Measurements from ENCODE around the gene CDH4.

Gene CDH4

DNA sequence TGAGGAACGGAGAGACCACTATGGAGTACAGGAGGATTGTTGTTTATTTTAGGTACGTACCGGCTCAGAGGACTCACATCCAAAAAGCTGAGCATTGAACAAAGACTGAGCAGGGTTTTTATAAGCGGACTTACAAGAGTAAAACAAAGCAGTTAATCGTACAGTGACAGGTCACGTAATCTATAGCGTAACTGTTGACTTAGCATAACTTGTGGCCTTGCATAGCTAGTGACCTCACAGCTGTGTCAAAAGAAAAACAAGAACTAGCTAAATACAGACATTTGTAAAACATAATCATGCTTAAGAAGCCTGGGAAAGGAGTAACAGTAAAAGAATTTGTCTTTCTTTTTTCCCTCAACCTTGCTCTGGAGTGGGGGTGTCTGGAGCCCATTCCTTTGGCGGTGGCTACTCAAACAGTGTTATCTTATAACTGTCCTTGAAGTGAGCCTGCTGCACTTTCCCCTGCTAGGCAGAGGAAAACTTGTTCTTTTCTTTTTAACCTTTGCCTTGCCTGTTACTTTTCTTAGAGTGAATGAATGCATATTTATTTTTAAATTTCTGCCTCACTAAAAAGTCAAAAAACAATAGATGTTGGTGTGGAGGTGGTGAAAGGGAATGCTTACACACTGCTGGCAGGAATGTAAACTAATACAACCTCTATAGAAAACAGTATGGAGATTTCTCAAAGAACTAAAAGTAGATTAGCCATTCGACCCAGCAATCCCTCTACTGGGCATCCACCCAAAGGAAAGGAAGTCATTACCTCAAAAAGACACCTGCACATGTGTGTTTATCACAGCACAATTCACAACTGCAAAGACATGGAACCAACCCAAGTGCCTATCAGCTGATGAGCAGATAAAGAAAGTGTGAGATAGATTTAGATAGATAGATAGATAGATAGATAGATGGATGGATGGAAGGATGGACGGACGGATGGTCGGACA lies 704.6 kb downstream of the CDH4 start:
- Histone ChIP-seq H4K8ac (ENCODE audit: low read depth, low read length) (no peak overlapping the region), H3K27me3 (ENCODE audit: insufficient read depth, low read length) (no peaks in the 10 kb centered on the region), H3K9me3 (ENCODE audit: insufficient read depth, low read depth, low read length) (peaks cover 3% of the 10 kb centered on the region), H4K12ac (ENCODE audit: low read depth, low read length) (no peak overlapping the region), H3K79me1 (ENCODE audit: low read length) (no peaks in the 10 kb centered on the region), H2BK5ac (ENCODE audit: low read depth, low read length, poor library complexity) (no peak overlapping the region), H3K36me3 (ENCODE audit: control insufficient read depth in 1 of 2, insufficient read depth in 2 of 2, low read length in 2 of 2) (no peaks in the 10 kb centered on the region), H2BK12ac (ENCODE audit: low read length) (no peak overlapping the region), H3K4me2 (ENCODE audit: low read length) (no peak overlapping the region), H3K4me3 (ENCODE audit: low read depth, low read length) (no peak overlapping the region), H4K91ac (ENCODE audit: low read depth, low read length) (no peak overlapping the region), H3K4me1 (ENCODE audit: control insufficient read depth in 1 of 2, insufficient read depth in 2 of 2, low read length in 2 of 2) (no peaks in the 10 kb centered on the region), H3K18ac (ENCODE audit: low read length) (no peak overlapping the region), H3K23ac (ENCODE audit: low read length) (no peak overlapping the region), H3K27ac (ENCODE audit: low read depth, low read length) (no peak overlapping the region), H3K4ac (ENCODE audit: low read depth, low read length) (no peak overlapping the region), H3K14ac (ENCODE audit: low read length) (no peak overlapping the region), H2AFZ (ENCODE audit: insufficient read depth, low read length, poor library complexity) (no peak overlapping the region), H3K9ac (ENCODE audit: low read length) (no peak overlapping the region), H3K79me2 (ENCODE audit: control insufficient read depth, insufficient read depth, low read length, poor library complexity) (no peaks in the 10 kb centered on the region), H2AK5ac (ENCODE audit: low read length) (no peak overlapping the region), H2BK120ac (ENCODE audit: insufficient read depth, low read length, poor library complexity) (no peak overlapping the region)
- DNase-seq, result no peak
- WGBS (ENCODE audit: extremely low coverage, insufficient coverage, insufficient read length), result no CpG with 5 or more reads among the region's 12 CpGs

DNA sequence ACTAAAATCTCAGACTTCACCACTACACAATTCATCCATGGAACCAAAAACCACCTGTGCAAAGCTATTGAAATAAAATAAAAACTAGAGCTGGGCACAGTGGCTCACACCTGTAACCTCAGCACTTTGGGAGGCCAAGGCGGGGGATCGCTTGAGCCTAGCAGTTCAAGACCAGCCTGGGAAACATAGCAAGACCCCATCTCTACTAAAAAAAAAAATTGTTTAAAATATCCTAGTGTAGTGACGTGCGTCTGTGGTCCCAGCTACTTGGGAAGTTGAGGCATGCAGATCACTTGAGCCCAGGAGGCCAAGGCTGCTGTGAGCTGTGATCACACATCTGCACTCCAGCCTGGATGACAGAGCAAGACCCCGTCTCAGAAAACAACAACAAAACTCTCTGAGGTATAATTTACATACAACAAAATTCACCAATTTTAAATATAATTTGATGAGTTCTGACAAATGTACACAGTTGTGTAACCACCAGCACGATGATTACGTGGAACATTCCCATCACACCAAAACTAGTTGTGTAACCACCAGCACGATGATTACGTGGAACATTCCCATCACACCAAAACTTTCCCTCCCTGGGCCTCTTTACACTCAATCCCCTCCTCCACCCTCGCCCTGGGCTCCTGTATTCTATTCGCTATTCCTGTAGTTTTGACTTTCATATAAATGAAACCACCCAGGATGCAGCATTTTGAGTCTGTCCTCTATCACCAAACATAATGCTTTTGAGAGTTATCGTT lies 706.1 kb downstream of the CDH4 start:
- Histone ChIP-seq H4K91ac (ENCODE audit: low read depth, low read length) (no peak overlapping the region), H2BK120ac (ENCODE audit: insufficient read depth, low read length, poor library complexity) (no peak overlapping the region), H3K27me3 (ENCODE audit: insufficient read depth, low read length) (no peaks in the 10 kb centered on the region), H3K79me1 (ENCODE audit: low read length) (no peaks in the 10 kb centered on the region), H2AFZ (ENCODE audit: insufficient read depth, low read length, poor library complexity) (no peak overlapping the region), H3K27ac (ENCODE audit: low read depth, low read length) (no peak overlapping the region), H3K79me2 (ENCODE audit: control insufficient read depth, insufficient read depth, low read length, poor library complexity) (no peaks in the 10 kb centered on the region), H2BK12ac (ENCODE audit: low read length) (no peak overlapping the region), H2AK5ac (ENCODE audit: low read length) (no peak overlapping the region), H4K12ac (ENCODE audit: low read depth, low read length) (no peak overlapping the region), H3K9ac (ENCODE audit: low read length) (no peak overlapping the region), H3K18ac (ENCODE audit: low read length) (no peak overlapping the region), H3K4me1 (ENCODE audit: control insufficient read depth in 1 of 2, insufficient read depth in 2 of 2, low read length in 2 of 2) (no peaks in the 10 kb centered on the region), H3K4ac (ENCODE audit: low read depth, low read length) (no peak overlapping the region), H4K8ac (ENCODE audit: low read depth, low read length) (no peak overlapping the region), H3K14ac (ENCODE audit: low read length) (no peak overlapping the region), H3K4me3 (ENCODE audit: low read depth, low read length) (no peak overlapping the region), H3K23ac (ENCODE audit: low read length) (no peak overlapping the region), H3K4me2 (ENCODE audit: low read length) (no peak overlapping the region), H3K9me3 (ENCODE audit: insufficient read depth, low read depth, low read length) (peaks cover 5% of the 10 kb centered on the region), H2BK5ac (ENCODE audit: low read depth, low read length, poor library complexity) (no peak overlapping the region), H3K36me3 (ENCODE audit: control insufficient read depth in 1 of 2, insufficient read depth in 2 of 2, low read length in 2 of 2) (no peaks in the 10 kb centered on the region)
- no CpG with 5 or more reads among the region's 12 CpGs for WGBS (ENCODE audit: extremely low coverage, insufficient coverage, insufficient read length)
- DNase-seq, result peak; percentile 17 to 47

DNA sequence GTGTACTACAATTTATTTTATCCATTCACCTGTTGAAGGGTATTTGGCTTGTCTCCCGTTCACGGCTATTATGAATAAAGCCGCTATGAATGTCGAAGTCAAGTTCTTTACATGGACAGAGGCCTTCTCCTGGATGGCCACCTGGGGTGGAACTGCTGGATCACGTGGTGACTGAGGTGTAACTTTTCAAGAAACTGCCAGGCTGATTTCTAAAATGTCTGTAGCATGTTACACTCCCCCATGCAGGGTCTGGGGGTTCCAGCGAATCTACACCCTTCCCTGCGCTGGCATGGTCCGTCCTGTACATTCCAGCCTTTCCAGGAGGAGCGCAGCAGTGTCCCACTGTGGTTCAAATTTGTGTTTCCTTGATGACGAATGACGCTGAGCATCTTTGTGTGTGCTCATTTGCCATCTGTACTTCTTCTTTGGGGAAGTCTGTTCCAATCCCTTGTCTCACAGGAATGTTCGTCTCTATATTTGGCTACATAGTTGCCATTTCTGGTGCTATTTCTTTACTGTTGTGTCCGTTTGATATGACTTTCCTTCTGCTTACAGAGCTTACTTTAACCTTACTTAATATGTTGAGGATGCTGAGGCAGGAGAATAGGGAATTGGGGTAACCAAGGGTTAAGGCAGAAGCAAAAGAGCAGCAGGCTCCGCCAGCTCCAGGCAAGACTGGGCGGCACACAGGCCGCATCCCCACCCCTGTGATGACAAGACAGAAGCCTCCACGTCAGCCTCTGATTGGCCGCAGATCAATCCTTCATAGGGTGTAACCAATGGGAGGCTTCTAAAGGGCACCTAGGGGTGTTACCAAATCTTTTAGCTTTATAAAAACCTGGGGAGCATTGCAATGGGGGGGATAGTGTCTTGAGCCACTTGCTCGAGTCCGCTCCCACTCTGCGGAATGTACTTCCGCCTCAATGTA lies 707.0 kb downstream of the CDH4 start:
- no peak overlapping the region for H4K12ac ChIP-seq (ENCODE audit: low read depth, low read length)
- H3K9ac ChIP-seq (ENCODE audit: low read length), result no peak overlapping the region
- no peak overlapping the region for H3K23ac ChIP-seq (ENCODE audit: low read length)
- no peaks in the 10 kb centered on the region for H3K36me3 ChIP-seq (ENCODE audit: control insufficient read depth in 1 of 2, insufficient read depth in 2 of 2, low read length in 2 of 2)
- H3K14ac ChIP-seq (ENCODE audit: low read length), result no peak overlapping the region
- WGBS (ENCODE audit: extremely low coverage, insufficient coverage, insufficient read length), result no CpG with 5 or more reads among the region's 22 CpGs
- no peak overlapping the region for H3K27ac ChIP-seq (ENCODE audit: low read depth, low read length)
- H2AFZ ChIP-seq (ENCODE audit: insufficient read depth, low read length, poor library complexity), result no peak overlapping the region
- H3K4me3 ChIP-seq (ENCODE audit: low read depth, low read length), result no peak overlapping the region
- no peak overlapping the region for H3K4ac ChIP-seq (ENCODE audit: low read depth, low read length)
- H3K79me2 ChIP-seq (ENCODE audit: control insufficient read depth, insufficient read depth, low read length, poor library complexity), result no peaks in the 10 kb centered on the region
- H4K91ac ChIP-seq (ENCODE audit: low read depth, low read length), result no peak overlapping the region
- H3K27me3 ChIP-seq (ENCODE audit: insufficient read depth, low read length), result no peaks in the 10 kb centered on the region
- H2BK120ac ChIP-seq (ENCODE audit: insufficient read depth, low read length, poor library complexity), result no peak overlapping the region
- H3K9me3 ChIP-seq (ENCODE audit: insufficient read depth, low read depth, low read length), result peaks cover 5% of the 10 kb centered on the region
- DNase-seq, result no peak
- no peaks in the 10 kb centered on the region for H3K4me1 ChIP-seq (ENCODE audit: control insufficient read depth in 1 of 2, insufficient read depth in 2 of 2, low read length in 2 of 2)
- no peak overlapping the region for H2BK12ac ChIP-seq (ENCODE audit: low read length)
- no peak overlapping the region for H3K4me2 ChIP-seq (ENCODE audit: low read length)
- H2AK5ac ChIP-seq (ENCODE audit: low read length), result no peak overlapping the region
- no peak overlapping the region for H4K8ac ChIP-seq (ENCODE audit: low read depth, low read length)
- H3K18ac ChIP-seq (ENCODE audit: low read length), result no peak overlapping the region
- H2BK5ac ChIP-seq (ENCODE audit: low read depth, low read length, poor library complexity), result no peak overlapping the region
- H3K79me1 ChIP-seq (ENCODE audit: low read length), result no peaks in the 10 kb centered on the region

DNA sequence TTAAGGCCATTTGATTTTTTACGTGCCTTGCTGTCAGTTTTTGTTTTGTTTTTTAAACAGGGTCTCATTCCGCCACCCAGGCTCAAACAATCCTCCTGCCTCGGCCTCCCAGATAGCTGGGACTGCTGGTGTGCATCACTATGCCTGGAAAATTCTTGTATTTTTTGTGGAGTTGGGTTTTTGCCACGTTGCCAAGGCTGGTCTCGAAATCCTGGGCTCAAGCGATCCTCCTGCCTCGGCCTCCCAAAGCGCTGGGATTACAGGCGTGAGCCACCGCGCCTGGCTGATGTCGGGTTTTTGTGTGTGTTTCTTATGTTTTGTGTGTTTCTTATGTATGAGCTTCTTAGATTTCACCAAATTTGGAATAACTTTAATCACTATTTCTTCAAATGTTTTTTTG lies 708.8 kb downstream of the CDH4 start:
- H3K9me3 ChIP-seq (ENCODE audit: insufficient read depth, low read depth, low read length), result peaks cover 2% of the 10 kb centered on the region
- H4K91ac ChIP-seq (ENCODE audit: low read depth, low read length), result no peak overlapping the region
- no peak overlapping the region for H2AK5ac ChIP-seq (ENCODE audit: low read length)
- H2BK120ac ChIP-seq (ENCODE audit: insufficient read depth, low read length, poor library complexity), result no peak overlapping the region
- no peak overlapping the region for H2AFZ ChIP-seq (ENCODE audit: insufficient read depth, low read length, poor library complexity)
- H3K23ac ChIP-seq (ENCODE audit: low read length), result no peak overlapping the region
- no peak overlapping the region for H2BK12ac ChIP-seq (ENCODE audit: low read length)
- H3K4me2 ChIP-seq (ENCODE audit: low read length), result no peak overlapping the region
- no peak overlapping the region for H4K8ac ChIP-seq (ENCODE audit: low read depth, low read length)
- no peak overlapping the region for H3K14ac ChIP-seq (ENCODE audit: low read length)
- H3K4ac ChIP-seq (ENCODE audit: low read depth, low read length), result no peak overlapping the region
- no peak overlapping the region for H3K18ac ChIP-seq (ENCODE audit: low read length)
- DNase-seq, result no peak
- H3K4me3 ChIP-seq (ENCODE audit: low read depth, low read length), result no peak overlapping the region
- H2BK5ac ChIP-seq (ENCODE audit: low read depth, low read length, poor library complexity), result no peak overlapping the region
- no CpG with 5 or more reads among the region's 12 CpGs for WGBS (ENCODE audit: extremely low coverage, insufficient coverage, insufficient read length)
- H3K4me1 ChIP-seq (ENCODE audit: control insufficient read depth in 1 of 2, insufficient read depth in 2 of 2, low read length in 2 of 2), result peaks cover 0 to under 1% of the 10 kb centered on the region in 2 experiments
- H4K12ac ChIP-seq (ENCODE audit: low read depth, low read length), result no peak overlapping the region
- no peak overlapping the region for H3K9ac ChIP-seq (ENCODE audit: low read length)
- no peaks in the 10 kb centered on the region for H3K79me1 ChIP-seq (ENCODE audit: low read length)
- no peaks in the 10 kb centered on the region for H3K36me3 ChIP-seq (ENCODE audit: control insufficient read depth in 1 of 2, insufficient read depth in 2 of 2, low read length in 2 of 2)
- H3K79me2 ChIP-seq (ENCODE audit: control insufficient read depth, insufficient read depth, low read length, poor library complexity), result no peaks in the 10 kb centered on the region
- H3K27ac ChIP-seq (ENCODE audit: low read depth, low read length), result no peak overlapping the region
- no peaks in the 10 kb centered on the region for H3K27me3 ChIP-seq (ENCODE audit: insufficient read depth, low read length)
